ENCODE measurements around the gene VPS39. TPM values are rescaled to one million over a fixed set of nuclear protein-coding genes. Genes with fewer than 3 reads are reported as not detected.

VPS39 gene
- total RNA-seq, 1 experiment from 2014 or later = 55.2 TPM

GRCh38 chr15:42151141-42151561, 57.0 kb downstream of the VPS39 start:
- Histone ChIP-seq H3K9me3 (ENCODE audit: control insufficient read depth, insufficient read depth, low read depth, low read length) (no peaks in the 10 kb centered on the region), H3K4me1 (ENCODE audit: control insufficient read depth, insufficient read depth, low read length) (no peaks in the 10 kb centered on the region), H3K4me3 (ENCODE audit: low read depth in 2 of 2, low read length in 2 of 2) (no peak overlapping the region), H3K27me3 (ENCODE audit: control insufficient read depth, insufficient read depth, low read length) (no peaks in the 10 kb centered on the region), H3K36me3 (ENCODE audit: control insufficient read depth, insufficient read depth, low read length) (no peaks in the 10 kb centered on the region), H3K27ac (ENCODE audit: low read length) (no peak overlapping the region)
- TF ChIP-seq SIN3A (IDR thresholded peaks at IDR 0.05; ENCODE audit: borderline replicate concordance, insufficient read depth, low read depth, low read length) (no peak), POLR2AphosphoS5 (IDR thresholded peaks at IDR 0.05; ENCODE audit: low read depth, low read length) (no peak), REST (IDR thresholded peaks at IDR 0.05; ENCODE audit: insufficient read depth in 1 of 2, low read depth in 2 of 2, low read length in 1 of 2) (no peak), CTCF (IDR thresholded peaks at IDR 0.05) (no peak), TCF7L2 (IDR thresholded peaks at IDR 0.05; ENCODE audit: low read depth, low read length) (no peak)
- DNase-seq (ENCODE audit: low read depth, low spot score) (no peak), ATAC-seq (no peak)
- ChIA-PET CTCF (no interaction called here), POLR2A (no interaction called here)
- in situ Hi-C loops (cut with HindIII; ENCODE audit: low pct_unique_long_range_greater_than_20kb, low sequenced_read_pairs) = no loop called here
- intact Hi-C loops (cut with micrococcal nuclease; ENCODE audit: unreplicated experiment) = no loop called here
- no TSS peak for BruUV-seq (replicated peaks)

- in situ Hi-C loops (cut with HindIII; ENCODE audit: low pct_unique_long_range_greater_than_20kb, low sequenced_read_pairs) = no loop called here
- DNase-seq (ENCODE audit: low read depth, low spot score) = no peak
- intact Hi-C loops (cut with micrococcal nuclease; ENCODE audit: unreplicated experiment) = no loop called here
- TF ChIP-seq SIN3A (IDR thresholded peaks at IDR 0.05; ENCODE audit: borderline replicate concordance, insufficient read depth, low read depth, low read length) (no peak), CTCF (IDR thresholded peaks at IDR 0.05) (no peak), TCF7L2 (IDR thresholded peaks at IDR 0.05; ENCODE audit: low read depth, low read length) (no peak), POLR2AphosphoS5 (IDR thresholded peaks at IDR 0.05; ENCODE audit: low read depth, low read length) (no peak), REST (IDR thresholded peaks at IDR 0.05; ENCODE audit: insufficient read depth in 1 of 2, low read depth in 2 of 2, low read length in 1 of 2) (no peak)
- Histone ChIP-seq H3K4me3 (ENCODE audit: low read depth in 2 of 2, low read length in 2 of 2) (no peak overlapping the region), H3K36me3 (ENCODE audit: control insufficient read depth, insufficient read depth, low read length) (no peaks in the 10 kb centered on the region), H3K4me1 (ENCODE audit: control insufficient read depth, insufficient read depth, low read length) (no peaks in the 10 kb centered on the region), H3K9me3 (ENCODE audit: control insufficient read depth, insufficient read depth, low read depth, low read length) (no peaks in the 10 kb centered on the region), H3K27me3 (ENCODE audit: control insufficient read depth, insufficient read depth, low read length) (no peaks in the 10 kb centered on the region), H3K27ac (ENCODE audit: low read length) (no peak overlapping the region)
- POLR2A ChIA-PET = no interaction called here
- no peak for ATAC-seq
- CTCF ChIA-PET = no interaction called here
- BruUV-seq (replicated peaks) = no TSS peak
Measured at GRCh38 chr15:42150219-42150970, 57.7 kb downstream of the VPS39 start.

All from Panc1 (cell line).